SK-N-DZ (cell line): ENCODE measurements around the gene ACOX3.

Experiments used
- DNase-seq: peaks from one replicate; pipeline ENCODE4 v3.0.0-alpha.2; 2015; ENCODE audit warnings: low spot score

Gene ACOX3

GRCh38 chr4:8374851-8375649 lies 65.5 kb downstream of the ACOX3 start:
- no peak for DNase-seq

DNA sequence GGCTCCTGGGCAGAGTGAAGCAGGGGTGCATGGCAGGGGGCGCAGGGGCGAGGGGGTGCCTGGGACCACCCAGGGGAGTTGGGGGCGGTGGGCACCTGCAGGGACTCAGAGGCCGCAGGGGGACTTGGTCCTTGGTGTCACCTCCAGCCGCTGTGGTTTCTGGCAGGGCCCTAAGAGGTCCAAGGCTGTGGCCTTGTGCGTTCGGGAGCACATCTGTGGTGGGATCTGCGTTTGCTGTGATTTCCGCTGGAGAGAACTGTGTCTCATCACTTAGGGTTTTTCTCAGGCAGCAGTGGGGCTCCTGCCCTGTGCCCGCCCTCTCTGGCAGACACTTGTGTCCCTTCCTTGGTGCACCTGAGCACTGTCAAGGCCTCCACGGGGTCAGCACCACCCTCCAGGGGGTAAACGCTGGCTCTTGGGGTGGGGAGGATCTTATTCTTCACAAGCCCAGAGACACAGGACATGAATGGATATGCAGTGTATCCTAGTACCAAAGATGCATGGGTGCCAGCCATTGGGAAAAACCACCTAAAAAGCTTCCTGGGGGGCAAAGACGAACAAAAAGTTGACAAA lies 66.5 kb downstream of the ACOX3 start:
- DNase-seq, result no peak

GRCh38 chr4:8373270-8373972 lies 67.1 kb downstream of the ACOX3 start:
- DNase-seq, result no peak

DNA sequence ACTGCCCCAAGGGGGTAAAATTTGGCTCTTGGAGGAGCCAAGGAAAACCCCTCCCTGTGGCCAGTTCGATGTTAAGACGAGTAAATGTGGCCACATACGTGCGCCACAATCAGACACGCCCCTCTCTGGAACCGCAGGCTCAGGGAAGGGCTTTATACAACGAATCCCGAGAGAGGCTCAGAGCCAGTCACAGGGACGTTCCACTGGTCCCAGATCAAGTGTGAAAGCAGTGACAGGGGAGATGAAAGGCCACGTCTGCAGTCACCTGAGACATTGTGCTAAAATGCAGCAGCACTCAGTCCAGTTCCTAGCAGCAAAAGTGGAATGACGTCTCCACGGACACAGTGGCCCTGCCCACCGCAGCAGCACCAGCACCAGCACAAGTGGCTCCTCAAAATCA lies 68.0 kb downstream of the ACOX3 start:
- DNase-seq, result no peak

DNA sequence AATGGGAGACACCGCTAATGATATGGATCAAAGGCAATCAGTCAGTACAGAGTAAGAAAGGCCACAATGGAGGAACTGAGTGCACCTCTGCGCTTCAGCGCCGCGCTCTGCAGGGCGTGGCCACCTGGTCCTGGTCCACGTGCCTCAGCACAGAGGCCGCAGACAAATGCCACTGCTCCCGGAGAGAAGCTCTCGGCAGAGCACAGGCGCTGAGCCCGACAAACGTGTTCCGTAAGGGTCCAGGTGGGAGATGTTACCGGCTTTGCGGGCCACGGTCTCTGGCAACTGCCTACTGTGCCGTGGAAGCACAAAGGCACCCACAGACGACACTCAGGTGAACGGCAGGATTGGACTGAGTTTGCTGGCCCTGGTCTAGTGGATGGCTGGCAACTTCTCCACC lies 68.9 kb downstream of the ACOX3 start:
- no peak for DNase-seq

DNA sequence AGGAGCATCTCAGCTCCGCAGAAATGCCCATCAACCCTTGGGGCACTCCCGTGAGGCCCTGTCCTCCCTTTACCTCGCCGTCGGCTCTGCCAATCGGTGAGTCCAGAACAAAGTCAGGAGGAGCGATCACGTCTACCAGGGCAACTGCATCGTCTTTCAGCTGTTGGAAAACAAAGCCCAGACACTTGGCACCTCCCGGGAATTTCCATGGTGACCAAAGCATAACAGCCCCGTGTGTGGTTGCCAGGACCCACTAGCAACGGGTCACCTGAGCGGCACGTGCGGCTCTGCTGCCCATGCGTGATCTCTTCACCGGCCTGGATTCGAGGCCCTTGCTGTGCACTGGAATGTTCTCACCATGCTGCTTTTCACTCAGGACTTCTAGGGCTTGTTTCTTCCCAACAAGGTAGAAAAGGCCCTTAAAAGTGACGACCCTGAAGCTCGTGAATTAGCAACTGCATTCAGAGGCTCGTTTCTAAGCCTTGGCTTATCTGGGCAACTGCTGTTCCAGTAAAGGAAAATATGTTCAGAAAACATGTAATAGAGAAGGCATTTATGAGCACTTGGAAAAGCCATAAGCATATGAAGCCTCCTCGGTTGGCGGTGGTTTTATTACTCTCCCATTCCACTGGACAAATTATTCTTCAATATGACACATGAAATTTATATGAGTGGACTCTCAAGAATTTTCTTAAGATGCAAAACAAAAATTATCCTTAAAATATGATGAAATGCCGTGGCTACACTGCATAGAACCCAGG lies 69.5 kb downstream of the ACOX3 start:
- no peak for DNase-seq

DNA sequence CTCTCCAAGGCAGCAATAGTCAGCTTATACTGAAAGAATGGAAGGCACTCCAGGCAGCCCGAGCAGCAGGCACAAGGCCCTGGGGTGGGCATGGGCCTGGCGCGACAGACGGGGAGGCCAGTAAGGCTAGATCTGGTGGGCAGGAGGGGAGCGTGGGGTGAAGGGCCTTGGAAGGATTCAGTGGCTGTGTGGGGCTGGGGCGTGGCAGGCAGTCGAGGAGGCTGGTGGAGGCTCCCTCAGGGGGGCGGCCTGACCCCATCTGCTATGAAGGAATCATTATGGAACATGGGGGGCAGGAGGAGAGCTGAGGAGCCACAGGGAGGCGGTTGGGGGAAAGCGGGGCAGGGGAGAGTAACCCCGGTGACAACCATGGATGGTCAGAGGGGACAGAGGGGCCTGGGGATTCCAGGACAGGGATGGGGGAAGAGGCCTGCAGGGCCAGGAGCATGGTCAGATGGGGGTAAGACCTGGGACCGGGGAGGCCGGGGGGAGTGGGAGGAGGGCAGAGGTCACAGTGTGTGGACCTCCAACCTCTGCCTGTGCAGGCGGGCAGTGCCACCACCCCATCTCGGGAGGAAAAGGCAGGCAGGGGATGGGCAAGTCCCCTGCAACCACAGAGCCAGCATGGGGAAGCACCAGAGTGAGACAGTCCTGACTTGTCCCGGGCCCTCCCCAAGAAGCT lies 70.3 kb downstream of the ACOX3 start:
- no peak for DNase-seq

GRCh38 chr4:8369426-8370105 lies 71.0 kb downstream of the ACOX3 start:
- DNase-seq, result no peak

- DNase-seq, result no peak
Observed at GRCh38 chr4:8368998-8369397, 71.5 kb downstream of the ACOX3 start.

GRCh38 chr4:8368061-8368481 lies 72.5 kb downstream of the ACOX3 start:
- no peak for DNase-seq

- no peak for DNase-seq
Observed at GRCh38 chr4:8366601-8367000, 73.9 kb downstream of the ACOX3 start.

GRCh38 chr4:8365951-8366350 lies 74.6 kb downstream of the ACOX3 start:
- DNase-seq, result no peak

- DNase-seq, result no peak
Observed at GRCh38 chr4:8365353-8365752, 75.2 kb downstream of the ACOX3 start.

DNA sequence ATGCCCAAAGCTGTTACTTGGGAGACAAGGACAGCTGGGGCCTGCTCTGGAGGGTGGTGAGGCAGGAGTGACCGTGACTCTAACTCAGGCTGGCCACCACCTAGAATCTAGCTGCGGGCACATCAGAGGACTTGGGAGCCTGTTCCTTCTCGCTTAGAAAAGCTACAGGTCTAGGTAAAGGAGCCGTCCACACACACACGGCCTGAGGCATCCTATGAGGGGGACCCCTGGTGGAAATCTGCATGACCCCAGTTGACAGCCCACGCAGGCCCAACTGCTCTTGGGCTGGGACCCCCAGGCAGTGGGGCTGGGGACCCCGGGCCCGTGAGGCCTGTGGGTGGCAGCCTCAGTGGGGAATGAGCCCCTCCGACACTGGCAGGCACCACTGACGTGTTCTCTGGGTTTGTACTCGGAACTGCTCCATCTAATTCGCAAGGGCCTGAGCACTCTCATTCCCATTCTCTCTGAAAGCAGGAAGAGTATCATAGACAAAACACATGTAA lies 75.6 kb downstream of the ACOX3 start:
- no peak for DNase-seq

DNA sequence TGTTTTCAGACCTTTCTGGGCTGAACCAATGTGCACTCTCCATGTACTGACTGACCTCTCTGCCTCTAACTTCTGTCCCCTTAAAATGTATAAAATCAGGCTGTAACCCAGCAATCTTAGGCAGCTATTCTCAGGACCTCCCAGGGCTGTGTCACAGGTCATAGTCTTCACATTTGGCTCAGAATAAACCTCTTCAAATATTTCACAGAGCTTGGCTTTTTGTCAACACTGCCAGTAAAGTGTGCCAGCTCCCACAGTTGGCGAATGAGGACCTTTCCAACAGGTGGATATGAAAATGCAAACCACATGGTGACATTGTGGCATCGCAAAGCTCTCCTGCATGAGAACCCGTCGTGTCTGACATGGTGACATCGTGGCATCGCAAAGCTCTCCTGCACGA lies 76.4 kb downstream of the ACOX3 start:
- no peak for DNase-seq

DNA sequence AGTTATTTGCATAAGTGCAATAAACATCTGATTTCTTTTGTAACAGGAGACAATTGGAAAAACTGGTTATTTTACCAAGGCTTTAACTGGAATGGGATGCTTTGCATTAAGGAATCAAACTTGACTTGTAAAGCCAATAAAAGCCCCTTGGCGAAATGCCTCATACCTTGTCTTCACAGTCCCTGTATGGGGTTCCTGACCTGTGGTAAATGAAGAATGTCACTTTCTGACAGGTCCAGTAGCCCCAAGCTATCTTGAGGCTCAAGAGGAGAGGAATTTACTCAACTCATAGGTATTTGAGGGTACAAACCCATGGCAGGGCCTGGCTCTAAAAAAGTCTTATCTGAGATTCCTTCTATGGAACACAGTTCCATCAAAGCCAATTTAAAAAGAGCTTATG lies 78.0 kb downstream of the ACOX3 start:
- no peak for DNase-seq

DNA sequence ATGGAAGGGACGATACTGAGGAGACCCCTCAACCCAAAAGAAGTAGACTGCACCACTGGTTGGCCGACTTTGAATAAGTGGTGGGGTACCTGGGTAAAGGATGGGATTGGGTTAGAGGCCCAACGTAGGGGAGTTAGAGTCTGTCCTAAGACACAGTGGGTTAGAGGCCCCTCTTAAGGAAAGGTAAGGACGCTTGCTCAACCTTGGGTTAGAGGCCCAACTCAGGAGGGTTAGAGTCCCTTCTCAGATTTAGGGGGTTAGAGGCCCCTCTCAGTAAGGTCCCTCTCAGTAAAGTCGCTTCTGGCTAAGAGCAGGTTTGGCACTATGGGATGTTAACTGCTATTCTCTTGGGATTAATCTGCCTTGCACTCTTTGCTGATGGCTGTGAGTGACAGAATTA lies 81.3 kb downstream of the ACOX3 start:
- DNase-seq, result no peak

- DNase-seq, result no peak
Observed at GRCh38 chr4:8356856-8357255, 83.7 kb downstream of the ACOX3 start.

GRCh38 chr4:8355864-8356565 lies 84.5 kb downstream of the ACOX3 start:
- DNase-seq, result no peak

- DNase-seq, result no peak
Observed at GRCh38 chr4:8355306-8355705, 85.2 kb downstream of the ACOX3 start.
